ENCODE results near the gene CPNE9. TPM values are rescaled to one million over a fixed set of nuclear protein-coding genes. Genes with fewer than 3 reads are reported as not detected.
A peak's percentile ranks its signal among the peaks of the same experiment; 100 is the strongest.

The CPNE9 gene
- total and polyA plus RNA-seq, 2 of the 13 experiments (the other 11 are each of a cell fraction or from before 2014, with no cell fraction given) = 0.20 TPM; not detected in 1

GRCh38 chr3:9768141-9768775 is 64.6 kb downstream of the CPNE9 start (continued):
- no peak for TF ChIP-seq TERF1 (CRISPR knock-in tag; IDR thresholded peaks at IDR 0.05)
- TF ChIP-seq ZNF34 (CRISPR knock-in tag; IDR thresholded peaks at IDR 0.05; ENCODE audit: borderline replicate concordance) = no peak
- no peak for TF ChIP-seq XRCC5 (optimal IDR thresholded peaks at IDR 0.05; ENCODE audit: low read length)
- peak; percentile 96 for TF ChIP-seq ZNF770 (CRISPR knock-in tag; IDR thresholded peaks at IDR 0.05)
- TF ChIP-seq ZBTB34 (CRISPR knock-in tag; IDR thresholded peaks at IDR 0.05) = no peak
- 0 out of 2 replicates have a peak, but pooled peaks have one; percentile 27 for TF ChIP-seq GFI1 (CRISPR knock-in tag; IDR thresholded peaks at IDR 0.05; ENCODE audit: borderline replicate concordance)
- TF ChIP-seq ATF6 (CRISPR knock-in tag; conservative IDR thresholded peaks at IDR 0.05) = no peak
- no peak for TF ChIP-seq SKIL (CRISPR knock-in tag; IDR thresholded peaks at IDR 0.05; ENCODE audit: borderline replicate concordance)
- peak; percentile 75 for TF ChIP-seq HNF4A (CRISPR knock-in tag; IDR thresholded peaks at IDR 0.05)
- TF ChIP-seq CBX2 (IDR thresholded peaks at IDR 0.05; ENCODE audit: low read depth, low read length) = no peak
- no peak for TF ChIP-seq CBX2 (CRISPR knock-in tag; IDR thresholded peaks at IDR 0.05; ENCODE audit: low read depth)
- no peak for TF ChIP-seq BRCA1 (CRISPR knock-in tag; IDR thresholded peaks at IDR 0.05)
- TF ChIP-seq FUBP1 (CRISPR knock-in tag; IDR thresholded peaks at IDR 0.05; ENCODE audit: borderline replicate concordance) = no peak
- no peak for TF ChIP-seq PHF5A (CRISPR knock-in tag; IDR thresholded peaks at IDR 0.05; ENCODE audit: low read depth, unreplicated experiment)
- TF ChIP-seq POLR2AphosphoS5 (IDR thresholded peaks at IDR 0.05; ENCODE audit: low read depth, low read length) = peak; percentile 21; the same call in 1 of the 2 replicates

Data from HepG2 (cell line).